Fibroblast of villous mesenchyme (primary cell): ENCODE results near the gene RHOG. TPM values are rescaled to one million over a fixed set of nuclear protein-coding genes. Genes with fewer than 3 reads are reported as not detected.

Experiments used
- DNase-seq: peaks from one replicate; pipeline ENCODE4 v3.0.0-alpha.2; 2010; ENCODE audit warnings: low read depth
- H3K4me3 ChIP-seq: 2 replicates; pipeline ENCODE4 v1.5.1; 2011; ENCODE audit warnings: low read depth, mild to moderate bottlenecking, low read length
- CTCF ChIP-seq: IDR thresholded peaks from 2 replicates; pipeline ENCODE4 v1.5.1; 2012; ENCODE audit warnings: low read depth, mild to moderate bottlenecking, low read length; ENCODE audit not compliant: insufficient read depth
- total RNA-seq: library from RNA; depleted of rRNA; stranded (reverse); fragments of >200 nt; gene quantifications from 2 replicates; pipeline ENCODE4 v1.2.3, GENCODE V29; 2012

Gene RHOG
- total RNA-seq, 1 donor: 9.5 TPM

GRCh38 chr11:3859373-3859881 lies 18.7 kb upstream of the RHOG start:
- DNase-seq: no peak
- no peak overlapping the region for H3K4me3 ChIP-seq
- TF ChIP-seq CTCF: no peak

- no peak for TF ChIP-seq CTCF
- no peak for DNase-seq
- no peak overlapping the region for H3K4me3 ChIP-seq
Observed at GRCh38 chr11:3857628-3858027, 16.9 kb upstream of the RHOG start.

- no peak for DNase-seq
- no peak for TF ChIP-seq CTCF
- H3K4me3 ChIP-seq: peak overlapping the region; percentile 80
Observed at GRCh38 chr11:3856856-3857553, 16.2 kb upstream of the RHOG start.

GRCh38 chr11:3855808-3856491 lies 15.2 kb upstream of the RHOG start:
- peak overlapping the region; percentile 80 for H3K4me3 ChIP-seq
- no peak for DNase-seq
- TF ChIP-seq CTCF: no peak

GRCh38 chr11:3854977-3855807 lies 14.4 kb upstream of the RHOG start, which contains the start of gene STIM1:
Gene STIM1 (plus strand): TSS chr11:3855664. CDS start chr11:3856271, 607 bp downstream.
- H3K4me3 ChIP-seq: peak within 1 kb of the TSS; percentile 80
- TF ChIP-seq CTCF: peak; percentile 91
- peak; percentile 93 for DNase-seq

GRCh38 chr11:3854660-3854976 lies 13.9 kb upstream of the RHOG start:
- H3K4me3 ChIP-seq: peak overlapping the region; percentile 7
- no peak for DNase-seq
- TF ChIP-seq CTCF: no peak
